Peyer's patch (tissue), 4 donors: ENCODE data around the gene CD36.

Experiments used
- CTCF ChIP-seq, 6 experiments: fragments of 450-650 bp in 4 of 6; fragments of 200-600 bp in 2 of 6; sonication (generic) in 1 of 6; IDR thresholded peaks; one replicate each; pipeline ENCODE4 v1.5.1; 2017 to 2019; ENCODE audit warnings: antibody characterized with exemption in 6 of 6, mild to moderate bottlenecking in 3 of 6, moderate library complexity in 1 of 6
- POLR2A ChIP-seq, 2 donors: fragments of 450-650 bp; IDR thresholded peaks; one replicate each; pipeline ENCODE4 v1.5.1; 2017; ENCODE audit warnings: antibody characterized with exemption in 2 of 2, mild to moderate bottlenecking in 2 of 2, moderate library complexity in 2 of 2

DNA sequence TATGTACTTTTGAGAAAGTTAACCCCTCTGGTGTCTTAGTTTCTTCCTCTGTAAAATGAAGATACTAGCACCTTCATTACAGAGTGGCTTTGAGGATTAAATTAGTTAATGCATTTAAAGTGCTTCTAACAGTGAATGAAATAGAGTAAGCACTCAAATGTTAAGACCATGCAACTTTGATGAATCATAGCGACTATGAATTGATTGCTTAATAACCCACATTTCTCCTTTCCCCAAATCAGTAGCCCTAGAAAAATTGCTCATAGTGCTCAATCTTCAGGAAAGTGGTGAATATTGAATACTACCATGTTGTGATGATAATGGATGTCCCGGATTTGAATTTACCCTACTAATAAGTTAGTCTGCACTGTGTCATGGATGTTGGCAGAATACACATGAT, 48.1 kb downstream of the CD36 start:
- TF ChIP-seq POLR2A (IDR thresholded peaks at IDR 0.05) (no peak), CTCF (IDR thresholded peaks at IDR 0.05) (no peak)
